ENCODE results near the gene SAMD11. TPM values are rescaled to one million over a fixed set of nuclear protein-coding genes. Genes with fewer than 3 reads are reported as not detected.
A peak's percentile ranks its signal among the peaks of the same experiment; 100 is the strongest.

Gene SAMD11
- total and polyA plus RNA-seq, 2 of the 13 experiments (the other 11 are each of a cell fraction or from before 2014, with no cell fraction given), result 0.11 TPM; not detected in 1

DNA sequence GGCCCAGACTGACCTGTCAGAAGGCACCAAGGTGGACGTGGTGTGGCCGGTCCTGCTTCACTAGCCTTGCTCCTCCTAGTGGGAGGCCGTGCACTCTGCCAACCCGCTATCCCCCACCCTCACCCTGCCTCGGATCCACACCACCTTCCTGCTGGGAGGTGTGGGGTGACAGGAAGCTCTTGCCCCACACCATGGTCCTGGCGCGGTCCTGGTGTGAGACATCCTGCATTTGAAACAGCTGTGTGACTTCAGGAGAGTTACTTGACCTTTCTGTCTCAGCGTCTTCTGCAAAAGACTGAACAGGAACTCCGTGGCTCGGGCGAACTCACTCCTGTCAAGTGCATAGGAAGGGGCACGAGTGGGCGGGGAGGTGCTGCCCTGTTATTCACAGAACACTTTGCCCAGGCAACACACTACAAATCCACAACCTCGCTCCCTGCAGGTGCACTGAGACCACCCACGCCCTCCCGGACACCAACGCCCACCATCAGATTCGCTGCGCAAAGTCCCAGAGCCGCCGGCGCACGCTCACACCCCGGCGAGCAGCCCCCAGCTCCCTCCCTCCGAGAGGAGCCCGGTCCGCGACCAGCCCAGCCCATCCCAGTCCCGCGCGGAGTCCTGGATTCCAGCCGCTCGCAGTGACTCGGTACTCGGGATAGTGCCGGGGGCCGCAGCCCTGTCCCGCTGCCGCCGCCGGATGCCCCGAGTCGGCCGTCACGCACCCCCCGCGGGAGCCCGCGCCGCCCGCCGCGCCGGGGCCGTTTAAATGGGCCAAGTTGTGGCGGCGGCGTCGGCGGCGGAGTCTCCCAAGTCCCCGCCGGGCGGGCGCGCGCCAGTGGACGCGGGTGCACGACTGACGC, at the start of gene SAMD11 (continued):
- TF ChIP-seq ZNF879 (CRISPR knock-in tag; IDR thresholded peaks at IDR 0.05), result no peak
- TF ChIP-seq, protein P1, sequence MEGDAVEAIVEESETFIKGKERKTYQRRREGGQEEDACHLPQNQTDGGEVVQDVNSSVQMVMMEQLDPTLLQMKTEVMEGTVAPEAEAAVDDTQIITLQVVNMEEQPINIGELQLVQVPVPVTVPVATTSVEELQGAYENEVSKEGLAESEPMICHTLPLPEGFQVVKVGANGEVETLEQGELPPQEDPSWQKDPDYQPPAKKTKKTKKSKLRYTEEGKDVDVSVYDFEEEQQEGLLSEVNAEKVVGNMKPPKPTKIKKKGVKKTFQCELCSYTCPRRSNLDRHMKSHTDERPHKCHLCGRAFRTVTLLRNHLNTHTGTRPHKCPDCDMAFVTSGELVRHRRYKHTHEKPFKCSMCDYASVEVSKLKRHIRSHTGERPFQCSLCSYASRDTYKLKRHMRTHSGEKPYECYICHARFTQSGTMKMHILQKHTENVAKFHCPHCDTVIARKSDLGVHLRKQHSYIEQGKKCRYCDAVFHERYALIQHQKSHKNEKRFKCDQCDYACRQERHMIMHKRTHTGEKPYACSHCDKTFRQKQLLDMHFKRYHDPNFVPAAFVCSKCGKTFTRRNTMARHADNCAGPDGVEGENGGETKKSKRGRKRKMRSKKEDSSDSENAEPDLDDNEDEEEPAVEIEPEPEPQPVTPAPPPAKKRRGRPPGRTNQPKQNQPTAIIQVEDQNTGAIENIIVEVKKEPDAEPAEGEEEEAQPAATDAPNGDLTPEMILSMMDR (CRISPR knock-in tag; IDR thresholded peaks at IDR 0.05), result 0 out of 2 replicates have a peak, but pooled peaks have one; percentile 5
- TF ChIP-seq ZNF768 (CRISPR knock-in tag; IDR thresholded peaks at IDR 0.05), result peak; percentile 95
- 0 out of 2 replicates have a peak, but pooled peaks have one; percentile 24 for TF ChIP-seq ZFY (CRISPR knock-in tag; IDR thresholded peaks at IDR 0.05)
- TF ChIP-seq, protein P2, sequence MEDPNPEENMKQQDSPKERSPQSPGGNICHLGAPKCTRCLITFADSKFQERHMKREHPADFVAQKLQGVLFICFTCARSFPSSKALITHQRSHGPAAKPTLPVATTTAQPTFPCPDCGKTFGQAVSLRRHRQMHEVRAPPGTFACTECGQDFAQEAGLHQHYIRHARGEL (CRISPR knock-in tag; IDR thresholded peaks at IDR 0.05), result no peak
- TF ChIP-seq, protein P3, sequence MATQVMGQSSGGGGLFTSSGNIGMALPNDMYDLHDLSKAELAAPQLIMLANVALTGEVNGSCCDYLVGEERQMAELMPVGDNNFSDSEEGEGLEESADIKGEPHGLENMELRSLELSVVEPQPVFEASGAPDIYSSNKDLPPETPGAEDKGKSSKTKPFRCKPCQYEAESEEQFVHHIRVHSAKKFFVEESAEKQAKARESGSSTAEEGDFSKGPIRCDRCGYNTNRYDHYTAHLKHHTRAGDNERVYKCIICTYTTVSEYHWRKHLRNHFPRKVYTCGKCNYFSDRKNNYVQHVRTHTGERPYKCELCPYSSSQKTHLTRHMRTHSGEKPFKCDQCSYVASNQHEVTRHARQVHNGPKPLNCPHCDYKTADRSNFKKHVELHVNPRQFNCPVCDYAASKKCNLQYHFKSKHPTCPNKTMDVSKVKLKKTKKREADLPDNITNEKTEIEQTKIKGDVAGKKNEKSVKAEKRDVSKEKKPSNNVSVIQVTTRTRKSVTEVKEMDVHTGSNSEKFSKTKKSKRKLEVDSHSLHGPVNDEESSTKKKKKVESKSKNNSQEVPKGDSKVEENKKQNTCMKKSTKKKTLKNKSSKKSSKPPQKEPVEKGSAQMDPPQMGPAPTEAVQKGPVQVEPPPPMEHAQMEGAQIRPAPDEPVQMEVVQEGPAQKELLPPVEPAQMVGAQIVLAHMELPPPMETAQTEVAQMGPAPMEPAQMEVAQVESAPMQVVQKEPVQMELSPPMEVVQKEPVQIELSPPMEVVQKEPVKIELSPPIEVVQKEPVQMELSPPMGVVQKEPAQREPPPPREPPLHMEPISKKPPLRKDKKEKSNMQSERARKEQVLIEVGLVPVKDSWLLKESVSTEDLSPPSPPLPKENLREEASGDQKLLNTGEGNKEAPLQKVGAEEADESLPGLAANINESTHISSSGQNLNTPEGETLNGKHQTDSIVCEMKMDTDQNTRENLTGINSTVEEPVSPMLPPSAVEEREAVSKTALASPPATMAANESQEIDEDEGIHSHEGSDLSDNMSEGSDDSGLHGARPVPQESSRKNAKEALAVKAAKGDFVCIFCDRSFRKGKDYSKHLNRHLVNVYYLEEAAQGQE (IDR thresholded peaks at IDR 0.05; ENCODE audit: borderline replicate concordance in 1 of 2, low read depth in 1 of 2, low read length in 2 of 2), result no peak
- TF ChIP-seq SIX4 (CRISPR knock-in tag; IDR thresholded peaks at IDR 0.05), result no peak
- peak; percentile 54; the same call in 1 of the 2 replicates for TF ChIP-seq HNF4G (IDR thresholded peaks at IDR 0.05; ENCODE audit: borderline replicate concordance, low read depth, low read length)
- TF ChIP-seq HNF4G (CRISPR knock-in tag; IDR thresholded peaks at IDR 0.05; ENCODE audit: borderline replicate concordance, low read depth), result no peak
- TF ChIP-seq, protein P4, sequence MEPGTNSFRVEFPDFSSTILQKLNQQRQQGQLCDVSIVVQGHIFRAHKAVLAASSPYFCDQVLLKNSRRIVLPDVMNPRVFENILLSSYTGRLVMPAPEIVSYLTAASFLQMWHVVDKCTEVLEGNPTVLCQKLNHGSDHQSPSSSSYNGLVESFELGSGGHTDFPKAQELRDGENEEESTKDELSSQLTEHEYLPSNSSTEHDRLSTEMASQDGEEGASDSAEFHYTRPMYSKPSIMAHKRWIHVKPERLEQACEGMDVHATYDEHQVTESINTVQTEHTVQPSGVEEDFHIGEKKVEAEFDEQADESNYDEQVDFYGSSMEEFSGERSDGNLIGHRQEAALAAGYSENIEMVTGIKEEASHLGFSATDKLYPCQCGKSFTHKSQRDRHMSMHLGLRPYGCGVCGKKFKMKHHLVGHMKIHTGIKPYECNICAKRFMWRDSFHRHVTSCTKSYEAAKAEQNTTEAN (CRISPR knock-in tag; conservative IDR thresholded peaks at IDR 0.05), result no peak
- TF ChIP-seq, protein P5, sequence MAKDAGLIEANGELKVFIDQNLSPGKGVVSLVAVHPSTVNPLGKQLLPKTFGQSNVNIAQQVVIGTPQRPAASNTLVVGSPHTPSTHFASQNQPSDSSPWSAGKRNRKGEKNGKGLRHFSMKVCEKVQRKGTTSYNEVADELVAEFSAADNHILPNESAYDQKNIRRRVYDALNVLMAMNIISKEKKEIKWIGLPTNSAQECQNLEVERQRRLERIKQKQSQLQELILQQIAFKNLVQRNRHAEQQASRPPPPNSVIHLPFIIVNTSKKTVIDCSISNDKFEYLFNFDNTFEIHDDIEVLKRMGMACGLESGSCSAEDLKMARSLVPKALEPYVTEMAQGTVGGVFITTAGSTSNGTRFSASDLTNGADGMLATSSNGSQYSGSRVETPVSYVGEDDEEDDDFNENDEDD (CRISPR knock-in tag; IDR thresholded peaks at IDR 0.05; ENCODE audit: borderline replicate concordance), result peak; percentile 74; the same call in 1 of the 2 replicates
- no peak for TF ChIP-seq AKAP8 (CRISPR knock-in tag; IDR thresholded peaks at IDR 0.05)
- no peak for TF ChIP-seq SRSF4 (IDR thresholded peaks at IDR 0.05; ENCODE audit: low read depth, low read length, poor library complexity, severe bottlenecking)
- TF ChIP-seq SP1 (IDR thresholded peaks at IDR 0.05), result no peak
- TF ChIP-seq SP1 (CRISPR knock-in tag; IDR thresholded peaks at IDR 0.05), result no peak
- TF ChIP-seq ZNF777 (CRISPR knock-in tag; IDR thresholded peaks at IDR 0.05), result peak; percentile 54; the same call in 1 of the 2 replicates
- no peak for TF ChIP-seq ZNF766 (CRISPR knock-in tag; IDR thresholded peaks at IDR 0.05; ENCODE audit: borderline replicate concordance)
- no peak for TF ChIP-seq BRCA1 (CRISPR knock-in tag; IDR thresholded peaks at IDR 0.05)
- TF ChIP-seq, protein P6, sequence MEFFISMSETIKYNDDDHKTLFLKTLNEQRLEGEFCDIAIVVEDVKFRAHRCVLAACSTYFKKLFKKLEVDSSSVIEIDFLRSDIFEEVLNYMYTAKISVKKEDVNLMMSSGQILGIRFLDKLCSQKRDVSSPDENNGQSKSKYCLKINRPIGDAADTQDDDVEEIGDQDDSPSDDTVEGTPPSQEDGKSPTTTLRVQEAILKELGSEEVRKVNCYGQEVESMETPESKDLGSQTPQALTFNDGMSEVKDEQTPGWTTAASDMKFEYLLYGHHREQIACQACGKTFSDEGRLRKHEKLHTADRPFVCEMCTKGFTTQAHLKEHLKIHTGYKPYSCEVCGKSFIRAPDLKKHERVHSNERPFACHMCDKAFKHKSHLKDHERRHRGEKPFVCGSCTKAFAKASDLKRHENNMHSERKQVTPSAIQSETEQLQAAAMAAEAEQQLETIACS (CRISPR knock-in tag; IDR thresholded peaks at IDR 0.05), result peak; percentile 47; the same call in 1 of the 2 replicates

All from HepG2 (cell line).